ENCODE data around the gene TBX1. TPM values are rescaled to one million over a fixed set of nuclear protein-coding genes. Genes with fewer than 3 reads are reported as not detected.

Gene TBX1
- polyA plus RNA-seq, 3 donors = not detected

- peaks cover 55 to 78% of the 10 kb centered on the region in 2 donors for H3K27me3 ChIP-seq (ENCODE audit: control insufficient read depth in 2 of 2, insufficient read depth in 2 of 2, low read length in 2 of 2)
- no peak for DNase-seq
- peak overlapping the region in 1 of 2 donors; percentile 85 for H3K4me3 Mint-ChIP-seq
- H3K4me1 Mint-ChIP-seq = peaks cover 27% of the 10 kb centered on the region
- intact Hi-C loops (cut with micrococcal nuclease) = no loop called here
- peaks cover 73 to 89% (median 78%) of the 10 kb centered on the region in 3 donors for H3K27me3 Mint-ChIP-seq (ENCODE audit: low read depth in 3 of 3)
- TF ChIP-seq CTCF (IDR thresholded peaks at IDR 0.05) = no peak
- H3K9ac ChIP-seq (ENCODE audit: insufficient read depth, low read length, poor library complexity, severe bottlenecking) = no peak overlapping the region
- no peak overlapping the region for H3K4me3 ChIP-seq (replicated peaks in 1 of 3; ENCODE audit: low read depth in 2 of 3, low read length in 3 of 3)
- H3K4me2 ChIP-seq (replicated peaks; ENCODE audit: extremely low read depth, low read length, poor library complexity, severe bottlenecking) = no peak overlapping the region
- H3K27ac Mint-ChIP-seq = no peak overlapping the region
- H3K9me3 Mint-ChIP-seq = peaks cover 0 to 33% (median 18%) of the 10 kb centered on the region in 7 donors
- no peaks in the 10 kb centered on the region for H4K20me1 ChIP-seq (ENCODE audit: insufficient read depth, low read length)
- H3K27ac ChIP-seq (ENCODE audit: low read depth in 1 of 2, low read length in 2 of 2) = no peak overlapping the region
- H3K79me2 ChIP-seq (ENCODE audit: insufficient read depth, low read length) = no peaks in the 10 kb centered on the region
- H3K36me3 ChIP-seq (replicated peaks in 1 of 2; ENCODE audit: control insufficient read depth in 1 of 2, insufficient read depth in 2 of 2, low read length in 2 of 2) = no peaks in the 10 kb centered on the region
- no peak overlapping the region for H2AFZ ChIP-seq (ENCODE audit: insufficient read depth, low read depth, low read length, poor library complexity, severe bottlenecking)
- H3K36me3 Mint-ChIP-seq = peaks cover 7 to 15% of the 10 kb centered on the region in 2 donors
- peaks cover 23 to 40% of the 10 kb centered on the region in 2 donors for H3K4me1 ChIP-seq (ENCODE audit: control insufficient read depth in 1 of 2, insufficient read depth in 2 of 2, low read length in 2 of 2)
- peaks cover 6 to 46% of the 10 kb centered on the region in 2 donors for H3K9me3 ChIP-seq (replicated peaks in 1 of 2; ENCODE audit: control insufficient read depth in 1 of 2, insufficient read depth in 1 of 2, low read length in 2 of 2)
- 80% methylated on average over 29 of the region's 39 CpGs for WGBS (ENCODE audit: insufficient coverage)
Observed at GRCh38 chr22:19763458-19764298, 3.1 kb downstream of the TBX1 start.

- Histone ChIP-seq H3K9ac (ENCODE audit: insufficient read depth, low read length, poor library complexity, severe bottlenecking) (no peak overlapping the region), H2AFZ (ENCODE audit: insufficient read depth, low read depth, low read length, poor library complexity, severe bottlenecking) (no peak overlapping the region), H3K36me3 (replicated peaks in 1 of 2; ENCODE audit: control insufficient read depth in 1 of 2, insufficient read depth in 2 of 2, low read length in 2 of 2) (no peaks in the 10 kb centered on the region), H3K9me3 (replicated peaks in 1 of 2; ENCODE audit: control insufficient read depth in 1 of 2, insufficient read depth in 1 of 2, low read length in 2 of 2) (peaks cover 6 to 41% of the 10 kb centered on the region in 2 donors), H4K20me1 (ENCODE audit: insufficient read depth, low read length) (no peaks in the 10 kb centered on the region), H3K4me3 (replicated peaks in 1 of 3; ENCODE audit: low read depth in 2 of 3, low read length in 3 of 3) (no peak overlapping the region), H3K27ac (ENCODE audit: low read depth in 1 of 2, low read length in 2 of 2) (no peak overlapping the region), H3K4me2 (replicated peaks; ENCODE audit: extremely low read depth, low read length, poor library complexity, severe bottlenecking) (no peak overlapping the region), H3K79me2 (ENCODE audit: insufficient read depth, low read length) (no peaks in the 10 kb centered on the region), H3K27me3 (ENCODE audit: control insufficient read depth in 2 of 2, insufficient read depth in 2 of 2, low read length in 2 of 2) (peaks cover 51 to 79% of the 10 kb centered on the region in 2 donors), H3K4me1 (ENCODE audit: control insufficient read depth in 1 of 2, insufficient read depth in 2 of 2, low read length in 2 of 2) (peaks cover 23 to 38% of the 10 kb centered on the region in 2 donors)
- Mint-ChIP-seq H3K27ac (no peak overlapping the region), H3K9me3 (peaks cover 0 to 33% (median 16%) of the 10 kb centered on the region in 7 donors), H3K36me3 (peaks cover 7 to 15% of the 10 kb centered on the region in 2 donors), H3K4me3 (peak overlapping the region in 1 of 2 donors; percentile 85), H3K4me1 (peaks cover 27% of the 10 kb centered on the region), H3K27me3 (ENCODE audit: low read depth in 3 of 3) (peaks cover 73 to 89% (median 79%) of the 10 kb centered on the region in 3 donors)
- DNase-seq = no peak
- intact Hi-C loops (cut with micrococcal nuclease) = no loop called here
- no peak for TF ChIP-seq CTCF (IDR thresholded peaks at IDR 0.05)
- WGBS (ENCODE audit: insufficient coverage) = 84% methylated on average over 14 of the region's 17 CpGs
Observed at GRCh38 chr22:19764299-19764593, 3.7 kb downstream of the TBX1 start.

All from CD14-positive monocyte (primary cell).